ENCODE measurements around the gene WDR70.
A peak's percentile ranks its signal among the peaks of the same experiment; 100 is the strongest.
"Not testable (repeated sequence)": the region's sequence is repeated elsewhere in the genome, so short reads cannot be mapped to it uniquely, and the experiment has no call there.

The WDR70 gene

GRCh38 chr5:37379100-37379628, at the start of gene WDR70:
WDR70 (plus strand) TSS chr5:37379318; CDS start chr5:37379368, 50 bp downstream.
- peak within 1 kb of the TSS in 1 of 2 donors; percentile 23 for H3K27ac ChIP-seq (ENCODE audit: low read depth in 2 of 2, low read length in 2 of 2)
- H3K36me3 ChIP-seq (ENCODE audit: control insufficient read depth in 2 of 2, insufficient read depth in 2 of 2, low read length in 2 of 2); H3K27me3 ChIP-seq (ENCODE audit: control insufficient read depth in 2 of 2, insufficient read depth in 2 of 2, low read length in 2 of 2); H3K4me1 ChIP-seq (ENCODE audit: control insufficient read depth in 2 of 2, insufficient read depth in 2 of 2, low read length in 2 of 2); H3K9me3 ChIP-seq (ENCODE audit: control insufficient read depth in 2 of 2, low read length in 2 of 2): not testable (repeated sequence)
- peak within 1 kb of the TSS; percentile 69 to 75 for H3K9ac ChIP-seq (ENCODE audit: low read depth in 1 of 2, low read length in 2 of 2)
- peak within 1 kb of the TSS; percentile 74 to 90 for H3K4me3 ChIP-seq (ENCODE audit: low read length in 2 of 2)

- H3K9ac ChIP-seq (ENCODE audit: low read depth in 1 of 2, low read length in 2 of 2); H3K27me3 ChIP-seq (ENCODE audit: control insufficient read depth in 2 of 2, insufficient read depth in 2 of 2, low read length in 2 of 2); H3K4me1 ChIP-seq (ENCODE audit: control insufficient read depth in 2 of 2, insufficient read depth in 2 of 2, low read length in 2 of 2); H3K9me3 ChIP-seq (ENCODE audit: control insufficient read depth in 2 of 2, low read length in 2 of 2); H3K27ac ChIP-seq (ENCODE audit: low read depth in 2 of 2, low read length in 2 of 2); H3K4me3 ChIP-seq (ENCODE audit: low read length in 2 of 2): not testable (repeated sequence)
- H3K36me3 ChIP-seq (ENCODE audit: control insufficient read depth in 2 of 2, insufficient read depth in 2 of 2, low read length in 2 of 2), result peaks cover 28 to 35% of the 10 kb centered on the region in 2 donors
Measured at GRCh38 chr5:37334754-37335153, 44.4 kb upstream of the WDR70 start.

GRCh38 chr5:37342741-37343140, 36.4 kb upstream of the WDR70 start:
- H3K4me1 ChIP-seq (ENCODE audit: control insufficient read depth in 2 of 2, insufficient read depth in 2 of 2, low read length in 2 of 2); H3K9ac ChIP-seq (ENCODE audit: low read depth in 1 of 2, low read length in 2 of 2); H3K27me3 ChIP-seq (ENCODE audit: control insufficient read depth in 2 of 2, insufficient read depth in 2 of 2, low read length in 2 of 2); H3K27ac ChIP-seq (ENCODE audit: low read depth in 2 of 2, low read length in 2 of 2); H3K4me3 ChIP-seq (ENCODE audit: low read length in 2 of 2); H3K9me3 ChIP-seq (ENCODE audit: control insufficient read depth in 2 of 2, low read length in 2 of 2): not testable (repeated sequence)
- H3K36me3 ChIP-seq (ENCODE audit: control insufficient read depth in 2 of 2, insufficient read depth in 2 of 2, low read length in 2 of 2), result peaks cover 28 to 51% of the 10 kb centered on the region in 2 donors

- no peak overlapping the region for H3K9ac ChIP-seq (ENCODE audit: low read depth in 1 of 2, low read length in 2 of 2)
- H3K9me3 ChIP-seq (ENCODE audit: control insufficient read depth in 2 of 2, low read length in 2 of 2), result no peaks in the 10 kb centered on the region
- H3K4me1 ChIP-seq (ENCODE audit: control insufficient read depth in 2 of 2, insufficient read depth in 2 of 2, low read length in 2 of 2), result no peaks in the 10 kb centered on the region
- H3K36me3 ChIP-seq (ENCODE audit: control insufficient read depth in 2 of 2, insufficient read depth in 2 of 2, low read length in 2 of 2), result peaks cover 7 to 40% of the 10 kb centered on the region in 2 donors
- H3K27me3 ChIP-seq (ENCODE audit: control insufficient read depth in 2 of 2, insufficient read depth in 2 of 2, low read length in 2 of 2), result no peaks in the 10 kb centered on the region
- H3K27ac ChIP-seq (ENCODE audit: low read depth in 2 of 2, low read length in 2 of 2), result no peak overlapping the region
- no peak overlapping the region for H3K4me3 ChIP-seq (ENCODE audit: low read length in 2 of 2)
Measured at GRCh38 chr5:37355161-37355560, 24.0 kb upstream of the WDR70 start.

- peak overlapping the region; percentile 78 to 79 for H3K27ac ChIP-seq (ENCODE audit: low read depth in 2 of 2, low read length in 2 of 2)
- H3K4me1 ChIP-seq (ENCODE audit: control insufficient read depth in 2 of 2, insufficient read depth in 2 of 2, low read length in 2 of 2), result peaks cover 13 to 15% of the 10 kb centered on the region in 2 donors
- no peaks in the 10 kb centered on the region for H3K27me3 ChIP-seq (ENCODE audit: control insufficient read depth in 2 of 2, insufficient read depth in 2 of 2, low read length in 2 of 2)
- H3K4me3 ChIP-seq (ENCODE audit: low read length in 2 of 2), result peak overlapping the region; percentile 93 to 100
- H3K9me3 ChIP-seq (ENCODE audit: control insufficient read depth in 2 of 2, low read length in 2 of 2), result no peaks in the 10 kb centered on the region
- peak overlapping the region; percentile 78 to 81 for H3K9ac ChIP-seq (ENCODE audit: low read depth in 1 of 2, low read length in 2 of 2)
- no peaks in the 10 kb centered on the region for H3K36me3 ChIP-seq (ENCODE audit: control insufficient read depth in 2 of 2, insufficient read depth in 2 of 2, low read length in 2 of 2)
Measured at GRCh38 chr5:37370550-37370863, 8.6 kb upstream of the WDR70 start.

- Histone ChIP-seq H3K4me3 (ENCODE audit: low read length in 2 of 2) (peak within 1 kb of the TSS; percentile 93 to 100), H3K4me1 (ENCODE audit: control insufficient read depth in 2 of 2, insufficient read depth in 2 of 2, low read length in 2 of 2) (peaks cover 13 to 15% of the 10 kb centered on the region in 2 donors), H3K9ac (ENCODE audit: low read depth in 1 of 2, low read length in 2 of 2) (peak within 1 kb of the TSS; percentile 78 to 81), H3K27ac (ENCODE audit: low read depth in 2 of 2, low read length in 2 of 2) (peak within 1 kb of the TSS; percentile 78 to 79), H3K27me3 (ENCODE audit: control insufficient read depth in 2 of 2, insufficient read depth in 2 of 2, low read length in 2 of 2) (no peaks in the 10 kb centered on the region), H3K9me3 (ENCODE audit: control insufficient read depth in 2 of 2, low read length in 2 of 2) (no peaks in the 10 kb centered on the region), H3K36me3 (ENCODE audit: control insufficient read depth in 2 of 2, insufficient read depth in 2 of 2, low read length in 2 of 2) (no peaks in the 10 kb centered on the region)
Measured at GRCh38 chr5:37370864-37371726, 8.0 kb upstream of the WDR70 start, which contains the start of gene NUP155. NUP155 (minus strand) TSS chr5:37371106; CDS start chr5:37370977, 129 bp downstream.

- Histone ChIP-seq H3K36me3 (ENCODE audit: control insufficient read depth in 2 of 2, insufficient read depth in 2 of 2, low read length in 2 of 2) (no peaks in the 10 kb centered on the region), H3K9ac (ENCODE audit: low read depth in 1 of 2, low read length in 2 of 2) (no peak overlapping the region), H3K9me3 (ENCODE audit: control insufficient read depth in 2 of 2, low read length in 2 of 2) (no peaks in the 10 kb centered on the region), H3K4me1 (ENCODE audit: control insufficient read depth in 2 of 2, insufficient read depth in 2 of 2, low read length in 2 of 2) (peaks cover 1 to 4% of the 10 kb centered on the region in 2 donors), H3K27me3 (ENCODE audit: control insufficient read depth in 2 of 2, insufficient read depth in 2 of 2, low read length in 2 of 2) (no peaks in the 10 kb centered on the region), H3K4me3 (ENCODE audit: low read length in 2 of 2) (no peak overlapping the region), H3K27ac (ENCODE audit: low read depth in 2 of 2, low read length in 2 of 2) (no peak overlapping the region)
Measured at GRCh38 chr5:37375091-37375490, 4.0 kb upstream of the WDR70 start.

GRCh38 chr5:37378066-37378465, 1.1 kb upstream of the WDR70 start:
- H3K36me3 ChIP-seq (ENCODE audit: control insufficient read depth in 2 of 2, insufficient read depth in 2 of 2, low read length in 2 of 2); H3K9me3 ChIP-seq (ENCODE audit: control insufficient read depth in 2 of 2, low read length in 2 of 2); H3K9ac ChIP-seq (ENCODE audit: low read depth in 1 of 2, low read length in 2 of 2); H3K4me1 ChIP-seq (ENCODE audit: control insufficient read depth in 2 of 2, insufficient read depth in 2 of 2, low read length in 2 of 2); H3K27ac ChIP-seq (ENCODE audit: low read depth in 2 of 2, low read length in 2 of 2); H3K27me3 ChIP-seq (ENCODE audit: control insufficient read depth in 2 of 2, insufficient read depth in 2 of 2, low read length in 2 of 2); H3K4me3 ChIP-seq (ENCODE audit: low read length in 2 of 2): not testable (repeated sequence)

GRCh38 chr5:37391591-37391990, 12.5 kb downstream of the WDR70 start:
- Histone ChIP-seq H3K27me3 (ENCODE audit: control insufficient read depth in 2 of 2, insufficient read depth in 2 of 2, low read length in 2 of 2) (no peaks in the 10 kb centered on the region), H3K4me3 (ENCODE audit: low read length in 2 of 2) (no peak overlapping the region), H3K4me1 (ENCODE audit: control insufficient read depth in 2 of 2, insufficient read depth in 2 of 2, low read length in 2 of 2) (no peaks in the 10 kb centered on the region), H3K9me3 (ENCODE audit: control insufficient read depth in 2 of 2, low read length in 2 of 2) (no peaks in the 10 kb centered on the region), H3K36me3 (ENCODE audit: control insufficient read depth in 2 of 2, insufficient read depth in 2 of 2, low read length in 2 of 2) (peaks cover 9 to 16% of the 10 kb centered on the region in 2 donors), H3K9ac (ENCODE audit: low read depth in 1 of 2, low read length in 2 of 2) (no peak overlapping the region), H3K27ac (ENCODE audit: low read depth in 2 of 2, low read length in 2 of 2) (no peak overlapping the region)

- Histone ChIP-seq H3K27ac (ENCODE audit: low read depth in 2 of 2, low read length in 2 of 2) (no peak overlapping the region), H3K36me3 (ENCODE audit: control insufficient read depth in 2 of 2, insufficient read depth in 2 of 2, low read length in 2 of 2) (peaks cover 14 to 17% of the 10 kb centered on the region in 2 donors)
Measured at GRCh38 chr5:37396352-37396751, 17.2 kb downstream of the WDR70 start.

More at GRCh38 chr5:37396352-37396751, 17.2 kb downstream of the WDR70 start:
- Histone ChIP-seq H3K9me3 (ENCODE audit: control insufficient read depth in 2 of 2, low read length in 2 of 2) (no peaks in the 10 kb centered on the region), H3K9ac (ENCODE audit: low read depth in 1 of 2, low read length in 2 of 2) (no peak overlapping the region), H3K4me3 (ENCODE audit: low read length in 2 of 2) (no peak overlapping the region), H3K27me3 (ENCODE audit: control insufficient read depth in 2 of 2, insufficient read depth in 2 of 2, low read length in 2 of 2) (no peaks in the 10 kb centered on the region), H3K4me1 (ENCODE audit: control insufficient read depth in 2 of 2, insufficient read depth in 2 of 2, low read length in 2 of 2) (no peaks in the 10 kb centered on the region)

Data from mucosa of rectum (tissue), 2 donors.